Spleen (tissue), 11 donors: ENCODE data around the gene STK39. TPM values are rescaled to one million over a fixed set of nuclear protein-coding genes. Genes with fewer than 3 reads are reported as not detected.
A peak's percentile ranks its signal among the peaks of the same experiment; 100 is the strongest.

Experiments
- DNase-seq: peaks from one replicate; pipeline ENCODE4 v3.0.0-alpha.2; 2020
- H3K27ac ChIP-seq, 8 donors: fragments of 200-600 bp; sonication (generic) in 7 of 8; 1 replicate in 4 of 8; 2 replicates in 4 of 8; pipeline versions ENCODE4 v1.5.0 to v1.8.0; 2016 to 2021; ENCODE audit warnings: inconsistent platforms in 4 of 8, mild to moderate bottlenecking in 4 of 8, moderate library complexity in 1 of 8
- H3K27me3 ChIP-seq, 7 donors: fragments of 200-600 bp; sonication (generic) in 6 of 7; replicated peaks in 1 of 7; 1 replicate in 4 of 7; 2 replicates in 3 of 7; pipeline versions ENCODE4 v1.5.0 to v1.8.0; 2016 to 2021; ENCODE audit warnings: inconsistent platforms in 3 of 7, mild to moderate bottlenecking in 1 of 7
- H3K36me3 ChIP-seq, 6 donors: fragments of 200-600 bp; sonication (generic) in 5 of 6; 1 replicate in 4 of 6; 2 replicates in 2 of 6; pipeline versions ENCODE4 v1.5.0 to v1.8.0; 2016 to 2021; ENCODE audit warnings: inconsistent platforms in 2 of 6
- H3K4me1 ChIP-seq, 6 donors: fragments of 200-600 bp; sonication (generic) in 5 of 6; 1 replicate in 3 of 6; 2 replicates in 3 of 6; pipeline versions ENCODE4 v1.5.0 to v1.8.0; 2016 to 2021; ENCODE audit warnings: inconsistent platforms in 3 of 6
- H3K4me3 ChIP-seq, 8 donors: fragments of 200-600 bp; sonication (generic) in 7 of 8; 1 replicate in 4 of 8; 2 replicates in 4 of 8; pipeline versions ENCODE4 v1.5.0 to v1.8.0; 2016 to 2021; ENCODE audit warnings: inconsistent platforms in 4 of 8, mild to moderate bottlenecking in 4 of 8, moderate library complexity in 2 of 8
- H3K9me3 ChIP-seq, 8 donors: fragments of 200-600 bp; sonication (generic) in 7 of 8; 1 replicate in 4 of 8; 2 replicates in 4 of 8; pipeline versions ENCODE4 v1.5.0 to v1.8.0; 2016 to 2021; ENCODE audit warnings: inconsistent platforms in 4 of 8
- CTCF ChIP-seq, 11 experiments: fragments of 200-600 bp in 7 of 11; fragments of 450-650 bp in 4 of 11; sonication (generic) in 4 of 11; IDR thresholded peaks in 8 of 11; conservative IDR thresholded peaks in 3 of 11; 1 replicate in 7 of 11; 2 replicates in 4 of 11; pipeline versions ENCODE4 v1.4.0 to v1.8.0; 2016 to 2021; ENCODE audit warnings: antibody characterized with exemption in 11 of 11, inconsistent platforms in 4 of 11, mild to moderate bottlenecking in 1 of 11
- POLR2A ChIP-seq, 3 donors: fragments of 450-650 bp; IDR thresholded peaks; one replicate each; pipeline ENCODE4 v1.5.1; 2017; ENCODE audit warnings: antibody characterized with exemption in 3 of 3, mild to moderate bottlenecking in 1 of 3
- POLR2AphosphoS5 ChIP-seq, 3 donors: sonication (generic); formaldehyde crosslinking; IDR thresholded peaks; one replicate each; pipeline ENCODE4 v1.5.1; 2017; ENCODE audit warnings: antibody characterized with exemption in 3 of 3
- WGBS, 5 donors: extraction: QIAGEN DNeasy Blood & Tissue Kit in 3 of 5; methylation state at CpG; one replicate each; pipeline versions ENCODE4 v1.1.5 to v1.1.7; 2013 to 2018; 5-methylcytosine and 5-hydroxymethylcytosine counted together
- intact Hi-C: fragments of 100-400 bp; cut with DNase I; formaldehyde crosslinking; loops from one replicate; pipeline ENCODE4 v1.15.0; 2023; ENCODE audit warnings: low total_unique reads
- polyA plus RNA-seq, 3 donors: library from polyadenylated mRNA; stranded (reverse); fragments of 200-250 nt; gene quantifications; one replicate each; pipeline ENCODE4 v1.2.1, GENCODE V29; 2013
- total RNA-seq, 7 donors: library from RNA; depleted of rRNA in 3 of 7; stranded (reverse); fragments of >200 nt in 3 of 7; fragmentation: NEBNext Ultra II Directional in 4 of 7; extraction: Animal tissue kit (Norgen Biotek cat#: 25700) in 4 of 7; gene quantifications; one replicate each; pipeline versions ENCODE4 v1.1.0 to v1.2.1, GENCODE V29; 2016 to 2021
- donor health status: healthy with polysubstance abuse.
- donor health status: DM: no; HTN: no; CAD: no; lungs with moderate emphysema.
- donor health status: DM: no; HTN: no; CAD: no.
- donor health status: Bipolar disorder and iron deficiency.
- donor health status: healthy.
- donor health status: DM: no; HTN: no; CAD: no.
- donor health status: DM: yes; HTN: yes; CAD: no.

Gene STK39
- total and polyA plus RNA-seq, 10 donors = 8.6 to 17.8 (median 11.0) TPM

- H3K4me3 ChIP-seq = no peak overlapping the region
- no peak for DNase-seq
- H3K9me3 ChIP-seq = no peaks in the 10 kb centered on the region
- no peaks in the 10 kb centered on the region for H3K27me3 ChIP-seq
- H3K36me3 ChIP-seq = peaks cover 0 to 33% (median 7%) of the 10 kb centered on the region in 6 donors
- no peak for TF ChIP-seq POLR2A (IDR thresholded peaks at IDR 0.05)
- TF ChIP-seq POLR2AphosphoS5 (IDR thresholded peaks at IDR 0.05) = no peak
- no peak for TF ChIP-seq CTCF (IDR thresholded peaks at IDR 0.05 in 8 of 11, conservative IDR thresholded peaks at IDR 0.05 in 3 of 11)
- 89 to 96% (median 92%) methylated on average over 5 of the region's 5 CpGs for WGBS, 5 donors
- H3K27ac ChIP-seq = no peak overlapping the region
- intact Hi-C loops = loop anchor here (10.0 kb wide), 1 partner anchor 196 kb away; no protein-coding TSS in a partner anchor
- peaks cover 0 to 13% (median 0%) of the 10 kb centered on the region in 6 donors for H3K4me1 ChIP-seq
Measured at GRCh38 chr2:168138374-168138773, 109.0 kb downstream of the STK39 start.

GRCh38 chr2:168137510-168138180, 109.8 kb downstream of the STK39 start:
- 80 to 89% (median 85%) methylated on average over 3 of the region's 3 CpGs for WGBS, 5 donors
- no peak overlapping the region for H3K27ac ChIP-seq
- DNase-seq = no peak
- no peaks in the 10 kb centered on the region for H3K9me3 ChIP-seq
- H3K27me3 ChIP-seq = no peaks in the 10 kb centered on the region
- intact Hi-C loops = loop anchor here (10.0 kb wide), 1 partner anchor 197 kb away; no protein-coding TSS in a partner anchor
- H3K4me3 ChIP-seq = no peak overlapping the region
- H3K4me1 ChIP-seq = peaks cover 0 to 13% (median 0%) of the 10 kb centered on the region in 6 donors
- no peak for TF ChIP-seq POLR2AphosphoS5 (IDR thresholded peaks at IDR 0.05)
- TF ChIP-seq POLR2A (IDR thresholded peaks at IDR 0.05) = no peak
- no peak for TF ChIP-seq CTCF (IDR thresholded peaks at IDR 0.05 in 8 of 11, conservative IDR thresholded peaks at IDR 0.05 in 3 of 11)
- peaks cover 0 to 39% (median 7%) of the 10 kb centered on the region in 6 donors for H3K36me3 ChIP-seq

GRCh38 chr2:168136392-168136977, 110.9 kb downstream of the STK39 start:
- peaks cover 0 to 43% (median 7%) of the 10 kb centered on the region in 6 donors for H3K36me3 ChIP-seq
- H3K4me1 ChIP-seq = peaks cover 0 to 13% (median 0%) of the 10 kb centered on the region in 6 donors
- TF ChIP-seq POLR2AphosphoS5 (IDR thresholded peaks at IDR 0.05) (no peak), CTCF (IDR thresholded peaks at IDR 0.05 in 8 of 11, conservative IDR thresholded peaks at IDR 0.05 in 3 of 11) (peak in 10 of 11 experiments; percentile 28 to 66 (median 52))
- DNase-seq = no peak
- H3K27me3 ChIP-seq = no peaks in the 10 kb centered on the region
- 16 to 27% (median 19%) methylated on average over 2 of the region's 2 CpGs for WGBS, 5 donors
- H3K4me3 ChIP-seq = no peak overlapping the region
- no peak overlapping the region for H3K27ac ChIP-seq
- no peaks in the 10 kb centered on the region for H3K9me3 ChIP-seq
- intact Hi-C loops = loop anchor here (10.0 kb wide), 1 partner anchor 198 kb away; no protein-coding TSS in a partner anchor

- TF ChIP-seq CTCF (IDR thresholded peaks at IDR 0.05 in 8 of 11, conservative IDR thresholded peaks at IDR 0.05 in 3 of 11) = no peak
- no peak for TF ChIP-seq POLR2A (IDR thresholded peaks at IDR 0.05)
- no peak for TF ChIP-seq POLR2AphosphoS5 (IDR thresholded peaks at IDR 0.05)
- H3K36me3 ChIP-seq = peaks cover 0 to 43% (median 7%) of the 10 kb centered on the region in 6 donors
- 72 to 98% (median 95%) methylated on average over 4 of the region's 4 CpGs for WGBS, 5 donors
- H3K4me3 ChIP-seq = no peak overlapping the region
- peaks cover 0 to 13% (median 0%) of the 10 kb centered on the region in 6 donors for H3K4me1 ChIP-seq
- no peaks in the 10 kb centered on the region for H3K27me3 ChIP-seq
- H3K9me3 ChIP-seq = no peaks in the 10 kb centered on the region
- no peak for DNase-seq
- intact Hi-C loops = loop anchor here (10.0 kb wide), 1 partner anchor 199 kb away; no protein-coding TSS in a partner anchor
- no peak overlapping the region for H3K27ac ChIP-seq
Measured at GRCh38 chr2:168135630-168136029, 111.8 kb downstream of the STK39 start.
